Liver (tissue), 3 donors: ENCODE measurements around the gene KLF14.

Source experiments
- RAD21 ChIP-seq, 2 donors: IDR thresholded peaks; 2 replicates each; pipeline ENCODE4 v1.6.1; 2016; ENCODE audit warnings: antibody characterized with exemption in 2 of 2, mild to moderate bottlenecking in 2 of 2
- TAF1 ChIP-seq: conservative IDR thresholded peaks from 2 replicates; pipeline ENCODE4 v1.6.1; 2016; ENCODE audit warnings: antibody characterized with exemption, mild to moderate bottlenecking
- TF ChIP-seq, protein P1 (sequence below): fragments of 150-350 bp; IDR thresholded peaks from 2 replicates; pipeline ENCODE4 v1.5.1; 2017; ENCODE audit warnings: improper control_type of control experiment, low read depth, low read length; ENCODE audit not compliant: missing input control
- TF ChIP-seq, protein P2 (sequence below): IDR thresholded peaks from 2 replicates; pipeline ENCODE4 v1.6.1; 2016; ENCODE audit warnings: antibody characterized with exemption
- TF ChIP-seq, protein P3 (sequence below): IDR thresholded peaks from 2 replicates; pipeline ENCODE4 v1.6.1; 2016; ENCODE audit warnings: antibody characterized with exemption, mild to moderate bottlenecking
- donor health status: healthy.
- donor health status: healthy.

DNA sequence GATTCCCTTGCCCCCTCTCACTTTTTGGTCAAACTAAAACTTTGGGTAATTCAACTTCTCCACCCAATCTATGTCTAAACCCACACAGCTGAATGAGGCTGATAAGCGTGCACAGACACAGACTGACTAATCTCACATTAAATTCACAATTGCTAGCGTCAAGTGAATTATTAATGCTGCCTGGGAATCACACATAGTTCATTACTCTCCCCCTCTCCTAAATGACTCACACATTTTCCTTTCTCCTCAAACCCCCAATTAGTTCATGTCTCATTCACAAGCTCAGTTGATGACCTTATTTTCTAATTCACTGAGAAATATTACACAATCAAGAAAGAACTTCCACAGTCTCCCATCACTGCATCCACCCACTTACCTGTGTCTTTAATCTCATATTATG lies 14.5 kb downstream of the KLF14 start:
- TF ChIP-seq, protein P1, sequence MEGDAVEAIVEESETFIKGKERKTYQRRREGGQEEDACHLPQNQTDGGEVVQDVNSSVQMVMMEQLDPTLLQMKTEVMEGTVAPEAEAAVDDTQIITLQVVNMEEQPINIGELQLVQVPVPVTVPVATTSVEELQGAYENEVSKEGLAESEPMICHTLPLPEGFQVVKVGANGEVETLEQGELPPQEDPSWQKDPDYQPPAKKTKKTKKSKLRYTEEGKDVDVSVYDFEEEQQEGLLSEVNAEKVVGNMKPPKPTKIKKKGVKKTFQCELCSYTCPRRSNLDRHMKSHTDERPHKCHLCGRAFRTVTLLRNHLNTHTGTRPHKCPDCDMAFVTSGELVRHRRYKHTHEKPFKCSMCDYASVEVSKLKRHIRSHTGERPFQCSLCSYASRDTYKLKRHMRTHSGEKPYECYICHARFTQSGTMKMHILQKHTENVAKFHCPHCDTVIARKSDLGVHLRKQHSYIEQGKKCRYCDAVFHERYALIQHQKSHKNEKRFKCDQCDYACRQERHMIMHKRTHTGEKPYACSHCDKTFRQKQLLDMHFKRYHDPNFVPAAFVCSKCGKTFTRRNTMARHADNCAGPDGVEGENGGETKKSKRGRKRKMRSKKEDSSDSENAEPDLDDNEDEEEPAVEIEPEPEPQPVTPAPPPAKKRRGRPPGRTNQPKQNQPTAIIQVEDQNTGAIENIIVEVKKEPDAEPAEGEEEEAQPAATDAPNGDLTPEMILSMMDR: no peak
- no peak for TF ChIP-seq TAF1
- TF ChIP-seq RAD21 (IDR thresholded peaks at IDR 0.05): no peak
- TF ChIP-seq, protein P2, sequence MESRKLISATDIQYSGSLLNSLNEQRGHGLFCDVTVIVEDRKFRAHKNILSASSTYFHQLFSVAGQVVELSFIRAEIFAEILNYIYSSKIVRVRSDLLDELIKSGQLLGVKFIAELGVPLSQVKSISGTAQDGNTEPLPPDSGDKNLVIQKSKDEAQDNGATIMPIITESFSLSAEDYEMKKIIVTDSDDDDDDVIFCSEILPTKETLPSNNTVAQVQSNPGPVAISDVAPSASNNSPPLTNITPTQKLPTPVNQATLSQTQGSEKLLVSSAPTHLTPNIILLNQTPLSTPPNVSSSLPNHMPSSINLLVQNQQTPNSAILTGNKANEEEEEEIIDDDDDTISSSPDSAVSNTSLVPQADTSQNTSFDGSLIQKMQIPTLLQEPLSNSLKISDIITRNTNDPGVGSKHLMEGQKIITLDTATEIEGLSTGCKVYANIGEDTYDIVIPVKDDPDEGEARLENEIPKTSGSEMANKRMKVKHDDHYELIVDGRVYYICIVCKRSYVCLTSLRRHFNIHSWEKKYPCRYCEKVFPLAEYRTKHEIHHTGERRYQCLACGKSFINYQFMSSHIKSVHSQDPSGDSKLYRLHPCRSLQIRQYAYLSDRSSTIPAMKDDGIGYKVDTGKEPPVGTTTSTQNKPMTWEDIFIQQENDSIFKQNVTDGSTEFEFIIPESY: no peak
- TF ChIP-seq, protein P3, sequence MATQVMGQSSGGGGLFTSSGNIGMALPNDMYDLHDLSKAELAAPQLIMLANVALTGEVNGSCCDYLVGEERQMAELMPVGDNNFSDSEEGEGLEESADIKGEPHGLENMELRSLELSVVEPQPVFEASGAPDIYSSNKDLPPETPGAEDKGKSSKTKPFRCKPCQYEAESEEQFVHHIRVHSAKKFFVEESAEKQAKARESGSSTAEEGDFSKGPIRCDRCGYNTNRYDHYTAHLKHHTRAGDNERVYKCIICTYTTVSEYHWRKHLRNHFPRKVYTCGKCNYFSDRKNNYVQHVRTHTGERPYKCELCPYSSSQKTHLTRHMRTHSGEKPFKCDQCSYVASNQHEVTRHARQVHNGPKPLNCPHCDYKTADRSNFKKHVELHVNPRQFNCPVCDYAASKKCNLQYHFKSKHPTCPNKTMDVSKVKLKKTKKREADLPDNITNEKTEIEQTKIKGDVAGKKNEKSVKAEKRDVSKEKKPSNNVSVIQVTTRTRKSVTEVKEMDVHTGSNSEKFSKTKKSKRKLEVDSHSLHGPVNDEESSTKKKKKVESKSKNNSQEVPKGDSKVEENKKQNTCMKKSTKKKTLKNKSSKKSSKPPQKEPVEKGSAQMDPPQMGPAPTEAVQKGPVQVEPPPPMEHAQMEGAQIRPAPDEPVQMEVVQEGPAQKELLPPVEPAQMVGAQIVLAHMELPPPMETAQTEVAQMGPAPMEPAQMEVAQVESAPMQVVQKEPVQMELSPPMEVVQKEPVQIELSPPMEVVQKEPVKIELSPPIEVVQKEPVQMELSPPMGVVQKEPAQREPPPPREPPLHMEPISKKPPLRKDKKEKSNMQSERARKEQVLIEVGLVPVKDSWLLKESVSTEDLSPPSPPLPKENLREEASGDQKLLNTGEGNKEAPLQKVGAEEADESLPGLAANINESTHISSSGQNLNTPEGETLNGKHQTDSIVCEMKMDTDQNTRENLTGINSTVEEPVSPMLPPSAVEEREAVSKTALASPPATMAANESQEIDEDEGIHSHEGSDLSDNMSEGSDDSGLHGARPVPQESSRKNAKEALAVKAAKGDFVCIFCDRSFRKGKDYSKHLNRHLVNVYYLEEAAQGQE: no peak
